ENCODE data around the gene CCDC181. TPM values are rescaled to one million over a fixed set of nuclear protein-coding genes. Genes with fewer than 3 reads are reported as not detected.

CCDC181 gene
- total and polyA plus RNA-seq, 2 of the 8 experiments (the other 6 are each of a cell fraction or from before 2014, with no cell fraction given): 1.2 to 3.7 TPM

DNA sequence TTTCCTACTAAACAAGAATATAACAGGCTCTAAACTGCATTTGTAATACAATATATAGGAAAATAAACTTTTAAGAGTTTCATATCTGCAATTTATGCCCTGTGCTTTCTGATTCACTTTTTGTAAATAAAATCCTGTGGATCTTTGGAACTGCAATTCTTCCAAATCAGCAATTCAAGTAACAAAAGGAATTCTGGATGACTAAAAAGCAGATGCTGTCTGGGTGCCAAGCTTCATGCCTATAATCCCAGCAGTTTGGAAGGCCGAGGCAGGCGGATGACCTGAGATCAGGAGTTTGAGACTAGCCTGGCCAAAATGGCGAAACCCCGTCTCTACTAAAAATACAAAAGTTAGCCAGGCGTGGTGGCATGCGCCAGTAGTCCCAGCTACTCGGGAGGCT, 66.0 kb downstream of the CCDC181 start:
- Histone ChIP-seq H3K4me2 (ENCODE audit: insufficient read depth in 1 of 2, low read depth in 2 of 2, low read length in 2 of 2) (no peak overlapping the region), H3K14ac (ENCODE audit: insufficient read length) (no peak overlapping the region), H2BK20ac (ENCODE audit: low read length) (no peak overlapping the region), H3K36me3 (ENCODE audit: control insufficient read depth in 2 of 4, insufficient read depth in 4 of 4, low read length in 3 of 4) (no peaks in the 10 kb centered on the region), H3K4me1 (replicated peaks in 1 of 4; ENCODE audit: control insufficient read depth in 3 of 4, insufficient read depth in 4 of 4, low read length in 3 of 4) (no peaks in the 10 kb centered on the region), H2AFZ (ENCODE audit: low read length) (no peak overlapping the region), H3K23ac (ENCODE audit: insufficient read length) (no peak overlapping the region), H2BK15ac (ENCODE audit: low read length) (no peak overlapping the region), H3K23me2 (ENCODE audit: low read depth, low read length) (no peaks in the 10 kb centered on the region), H3K4ac (replicated peaks; ENCODE audit: insufficient read length, low read depth, low read length) (no peak overlapping the region), H3K9ac (replicated peaks in 1 of 4; ENCODE audit: extremely low read depth in 1 of 4, low read depth in 3 of 4, low read length in 3 of 4) (no peak overlapping the region), H4K5ac (ENCODE audit: insufficient read length, low read depth, low read length) (no peak overlapping the region), H2BK5ac (ENCODE audit: low read depth, low read length) (no peak overlapping the region), H3K56ac (replicated peaks; ENCODE audit: insufficient read length, low read depth, low read length) (no peak overlapping the region), H3K27me3 (replicated peaks in 1 of 4; ENCODE audit: control insufficient read depth in 3 of 4, extremely low read depth in 1 of 4, insufficient read depth in 3 of 4, low read length in 3 of 4) (no peaks in the 10 kb centered on the region), H3K18ac (ENCODE audit: extremely low read depth, low read length) (no peak overlapping the region), H2BK12ac (ENCODE audit: low read depth, low read length) (no peak overlapping the region), H3K79me1 (ENCODE audit: low read depth, low read length) (no peaks in the 10 kb centered on the region), H2AK5ac (ENCODE audit: low read depth, low read length) (no peak overlapping the region), H3K79me2 (ENCODE audit: control insufficient read depth in 1 of 2, insufficient read depth in 2 of 2, low read length in 2 of 2) (no peaks in the 10 kb centered on the region; a peak in 2 of 4 replicates), H3K27ac (ENCODE audit: low read depth, low read length) (no peak overlapping the region), H2BK120ac (replicated peaks; ENCODE audit: low read depth, low read length) (no peak overlapping the region), H4K91ac (replicated peaks; ENCODE audit: insufficient read length, low read length) (no peak overlapping the region), H4K8ac (ENCODE audit: extremely low read depth, insufficient read depth, low read length) (no peak overlapping the region), H4K20me1 (replicated peaks in 1 of 2; ENCODE audit: control insufficient read depth in 1 of 2, insufficient read depth in 2 of 2, low read length in 2 of 2) (no peaks in the 10 kb centered on the region), H3K9me3 (ENCODE audit: insufficient read depth in 2 of 2, low read depth in 1 of 2, low read length in 1 of 2) (peaks cover 0 to 3% of the 10 kb centered on the region in 2 experiments; a peak in 1 of 4 replicates), H3K4me3 (ENCODE audit: extremely low read depth in 1 of 4, insufficient read depth in 2 of 4, low read depth in 3 of 4, low read length in 4 of 4) (no peak overlapping the region)
- DNase-seq (ENCODE audit: low read depth in 1 of 2, low spot score in 2 of 2): no peak
- ChIA-PET CTCF (ENCODE audit: partially characterized antibody) (interaction anchor here (3.1 kb wide), 1 partner anchor 12 kb away, joined by 16 read pairs; no protein-coding TSS in a partner anchor), POLR2A (ENCODE audit: partially characterized antibody) (no interaction called here)
- WGBS, 2 experiments (ENCODE audit: extremely low coverage in 1 of 2, insufficient coverage in 1 of 2, insufficient read length in 1 of 2, insufficient replicate concordance in 2 of 2, low coverage in 1 of 2, low lambda C conversion rate in 2 of 2, missing lambda C conversion rate in 1 of 2): 96% methylated on average over 7 of the region's 7 CpGs; no CpG with 5 or more reads in 1 of the 2 experiments
- FAIRE-seq: no peak
- no peak for TF ChIP-seq POU5F1 (IDR thresholded peaks at IDR 0.05; ENCODE audit: low read depth, low read length)
- TF ChIP-seq HDAC2 (IDR thresholded peaks at IDR 0.05; ENCODE audit: borderline replicate concordance in 1 of 2, low read depth in 2 of 2, low read length in 2 of 2): no peak
- TF ChIP-seq CHD2 (IDR thresholded peaks at IDR 0.05; ENCODE audit: low read length): no peak
- no peak for TF ChIP-seq SP4 (IDR thresholded peaks at IDR 0.05; ENCODE audit: low read length)
- TF ChIP-seq CEBPB (IDR thresholded peaks at IDR 0.05; ENCODE audit: low read depth, low read length): no peak
- no peak for TF ChIP-seq TEAD4 (IDR thresholded peaks at IDR 0.05; ENCODE audit: low read depth, low read length)
